BE2C (cell line): Measurements from ENCODE around the gene TMEM9.

Experiments
- DNase-seq: peaks from one replicate; pipeline ENCODE4 v3.0.0-alpha.2; 2020
- H3K27me3 ChIP-seq: fragments of 250-450 bp; sonication (Bioruptor Pico); 2 replicates; pipeline ENCODE4 v1.5.1; 2020; ENCODE audit warnings: mild to moderate bottlenecking
- H3K36me3 ChIP-seq: fragments of 250-450 bp; sonication (Bioruptor Pico); 2 replicates; pipeline ENCODE4 v1.5.1; 2020; ENCODE audit warnings: mild to moderate bottlenecking
- H3K4me1 ChIP-seq: fragments of 250-450 bp; sonication (Bioruptor Pico); 2 replicates; pipeline ENCODE4 v1.5.1; 2020
- H3K4me3 ChIP-seq: 2 replicates; pipeline ENCODE4 v1.5.1; 2011; ENCODE audit warnings: low read depth, low read length
- H3K9me3 ChIP-seq: fragments of 250-450 bp; sonication (Bioruptor Pico); 2 replicates; pipeline ENCODE4 v1.5.1; 2020
- TF ChIP-seq, protein P1 (sequence below): IDR thresholded peaks from 2 replicates; pipeline ENCODE4 v1.5.1; 2012; ENCODE audit warnings: mild to moderate bottlenecking, low read depth, low read length

The TMEM9 gene

DNA sequence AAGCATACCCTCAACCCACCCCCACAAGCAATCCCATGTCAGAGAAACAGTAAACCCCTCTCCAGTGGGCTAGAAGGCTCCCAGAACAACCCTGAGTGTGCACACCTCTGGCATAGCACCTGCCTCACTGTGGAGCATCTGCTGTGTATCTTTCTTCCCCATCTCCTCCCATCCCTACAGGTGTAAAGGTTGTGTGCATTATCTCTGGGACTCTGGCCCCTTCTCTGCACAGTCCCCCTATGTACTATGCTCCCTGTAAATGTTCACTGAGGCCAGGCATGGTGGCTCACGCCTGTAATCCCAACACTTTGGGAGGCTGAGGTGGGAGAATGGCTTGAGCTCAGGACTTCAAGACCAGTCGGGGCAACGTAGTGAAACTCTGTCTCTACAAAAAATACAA, 41.3 kb downstream of the TMEM9 start:
- H3K27me3 ChIP-seq: peaks cover 14% of the 10 kb centered on the region
- H3K36me3 ChIP-seq: no peaks in the 10 kb centered on the region
- no peaks in the 10 kb centered on the region for H3K9me3 ChIP-seq
- no peak for DNase-seq
- no peaks in the 10 kb centered on the region for H3K4me1 ChIP-seq
- no peak overlapping the region for H3K4me3 ChIP-seq
- TF ChIP-seq, protein P1, sequence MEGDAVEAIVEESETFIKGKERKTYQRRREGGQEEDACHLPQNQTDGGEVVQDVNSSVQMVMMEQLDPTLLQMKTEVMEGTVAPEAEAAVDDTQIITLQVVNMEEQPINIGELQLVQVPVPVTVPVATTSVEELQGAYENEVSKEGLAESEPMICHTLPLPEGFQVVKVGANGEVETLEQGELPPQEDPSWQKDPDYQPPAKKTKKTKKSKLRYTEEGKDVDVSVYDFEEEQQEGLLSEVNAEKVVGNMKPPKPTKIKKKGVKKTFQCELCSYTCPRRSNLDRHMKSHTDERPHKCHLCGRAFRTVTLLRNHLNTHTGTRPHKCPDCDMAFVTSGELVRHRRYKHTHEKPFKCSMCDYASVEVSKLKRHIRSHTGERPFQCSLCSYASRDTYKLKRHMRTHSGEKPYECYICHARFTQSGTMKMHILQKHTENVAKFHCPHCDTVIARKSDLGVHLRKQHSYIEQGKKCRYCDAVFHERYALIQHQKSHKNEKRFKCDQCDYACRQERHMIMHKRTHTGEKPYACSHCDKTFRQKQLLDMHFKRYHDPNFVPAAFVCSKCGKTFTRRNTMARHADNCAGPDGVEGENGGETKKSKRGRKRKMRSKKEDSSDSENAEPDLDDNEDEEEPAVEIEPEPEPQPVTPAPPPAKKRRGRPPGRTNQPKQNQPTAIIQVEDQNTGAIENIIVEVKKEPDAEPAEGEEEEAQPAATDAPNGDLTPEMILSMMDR: no peak

- H3K4me1 ChIP-seq: no peaks in the 10 kb centered on the region
- H3K9me3 ChIP-seq: no peaks in the 10 kb centered on the region
- TF ChIP-seq, protein P1: no peak
- H3K4me3 ChIP-seq: no peak within 1 kb of the TSS
- H3K36me3 ChIP-seq: no peaks in the 10 kb centered on the region
- DNase-seq: no peak
- H3K27me3 ChIP-seq: peaks cover 14% of the 10 kb centered on the region
These were observed 42.0 kb downstream of the TMEM9 start, which contains the start of gene CACNA1S for GRCh38 chr1:201112173-201112731. Gene CACNA1S (minus strand): TSS chr1:201112426. CDS start chr1:201112339, 87 bp downstream.

DNA sequence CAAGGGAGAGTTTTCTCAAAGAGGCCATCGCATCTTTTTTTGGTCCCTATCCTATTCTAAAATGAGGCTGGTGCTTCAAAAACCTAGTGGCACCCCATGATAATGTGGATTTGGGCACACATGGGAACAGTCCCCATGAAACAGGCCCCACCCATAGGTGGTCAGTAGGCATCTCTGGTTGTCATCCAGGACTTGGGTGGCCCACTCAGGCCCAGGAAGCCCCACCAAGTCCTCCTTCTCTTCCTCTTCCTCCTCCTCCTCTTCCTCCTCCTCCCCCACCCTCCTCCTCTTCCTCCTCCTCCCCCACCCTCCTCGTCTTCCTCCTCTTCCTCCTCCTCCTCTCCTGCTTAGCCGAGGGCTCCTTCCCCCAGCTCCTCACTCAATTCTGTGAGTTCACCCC, 42.6 kb downstream of the TMEM9 start:
- peaks cover 14% of the 10 kb centered on the region for H3K27me3 ChIP-seq
- no peak overlapping the region for H3K4me3 ChIP-seq
- H3K9me3 ChIP-seq: no peaks in the 10 kb centered on the region
- no peak for DNase-seq
- no peaks in the 10 kb centered on the region for H3K4me1 ChIP-seq
- TF ChIP-seq, protein P1: no peak
- H3K36me3 ChIP-seq: no peaks in the 10 kb centered on the region

GRCh38 chr1:201111156-201111555, 43.1 kb downstream of the TMEM9 start:
- Histone ChIP-seq H3K4me1 (no peaks in the 10 kb centered on the region), H3K27me3 (peaks cover 12% of the 10 kb centered on the region), H3K9me3 (no peaks in the 10 kb centered on the region), H3K4me3 (no peak overlapping the region), H3K36me3 (no peaks in the 10 kb centered on the region)
- no peak for DNase-seq
- TF ChIP-seq, protein P1: no peak

DNA sequence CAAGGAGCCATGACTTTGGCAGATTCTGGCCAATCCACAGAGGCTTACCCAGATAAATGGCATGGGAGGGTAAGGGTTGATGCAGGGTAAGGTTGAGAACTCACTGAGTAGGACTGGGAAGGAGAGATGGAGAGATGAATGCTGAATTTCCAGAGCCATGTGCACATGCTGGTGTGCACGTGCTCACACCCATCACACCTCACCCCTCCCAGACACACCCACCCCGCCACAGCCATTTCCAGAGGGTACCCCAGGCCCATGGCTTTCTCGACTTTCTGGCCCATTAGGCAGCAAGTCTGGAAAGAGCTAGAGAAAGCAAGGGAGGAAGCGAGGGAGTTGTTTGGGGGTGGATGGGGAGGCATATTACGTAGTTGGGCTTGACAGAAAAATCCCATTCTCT, 43.7 kb downstream of the TMEM9 start:
- TF ChIP-seq, protein P1: no peak
- Histone ChIP-seq H3K27me3 (peaks cover 11% of the 10 kb centered on the region), H3K4me1 (no peaks in the 10 kb centered on the region), H3K4me3 (no peak overlapping the region), H3K36me3 (no peaks in the 10 kb centered on the region), H3K9me3 (no peaks in the 10 kb centered on the region)
- no peak for DNase-seq

- Histone ChIP-seq H3K4me1 (no peaks in the 10 kb centered on the region), H3K9me3 (no peaks in the 10 kb centered on the region), H3K4me3 (no peak overlapping the region), H3K36me3 (no peaks in the 10 kb centered on the region), H3K27me3 (peaks cover 8% of the 10 kb centered on the region)
- TF ChIP-seq, protein P1: no peak
- no peak for DNase-seq
These were observed 44.1 kb downstream of the TMEM9 start for GRCh38 chr1:201110138-201110537.
